ENCODE measurements around the gene HLA-A.

Gene HLA-A

GRCh38 chr6:29990931-29991330 is 48.6 kb downstream of the HLA-A start:
- no peak for DNase-seq

- DNase-seq, result peak; percentile 20
Observed at GRCh38 chr6:29992807-29993206, 50.5 kb downstream of the HLA-A start.

GRCh38 chr6:29994826-29995225 is 52.5 kb downstream of the HLA-A start:
- no peak for DNase-seq

- DNase-seq, result no peak
Observed at GRCh38 chr6:29995340-29995777, 53.0 kb downstream of the HLA-A start.
